GM10266 (cell line): ENCODE results near the gene TAF1C.

Experiments
- DNase-seq: peaks from one replicate; pipeline ENCODE4 v3.0.0; 2012; ENCODE audit errors: extremely low spot score
- TF ChIP-seq, protein P1 (sequence below): IDR thresholded peaks from 2 replicates; pipeline ENCODE4 v1.5.1; 2012; ENCODE audit warnings: mild to moderate bottlenecking, low read depth; ENCODE audit not compliant: control insufficient read depth, insufficient read depth; ENCODE audit errors: missing control alignments

TAF1C gene

GRCh38 chr16:84228256-84228838 lies 41.5 kb upstream of the TAF1C start:
- TF ChIP-seq, protein P1, sequence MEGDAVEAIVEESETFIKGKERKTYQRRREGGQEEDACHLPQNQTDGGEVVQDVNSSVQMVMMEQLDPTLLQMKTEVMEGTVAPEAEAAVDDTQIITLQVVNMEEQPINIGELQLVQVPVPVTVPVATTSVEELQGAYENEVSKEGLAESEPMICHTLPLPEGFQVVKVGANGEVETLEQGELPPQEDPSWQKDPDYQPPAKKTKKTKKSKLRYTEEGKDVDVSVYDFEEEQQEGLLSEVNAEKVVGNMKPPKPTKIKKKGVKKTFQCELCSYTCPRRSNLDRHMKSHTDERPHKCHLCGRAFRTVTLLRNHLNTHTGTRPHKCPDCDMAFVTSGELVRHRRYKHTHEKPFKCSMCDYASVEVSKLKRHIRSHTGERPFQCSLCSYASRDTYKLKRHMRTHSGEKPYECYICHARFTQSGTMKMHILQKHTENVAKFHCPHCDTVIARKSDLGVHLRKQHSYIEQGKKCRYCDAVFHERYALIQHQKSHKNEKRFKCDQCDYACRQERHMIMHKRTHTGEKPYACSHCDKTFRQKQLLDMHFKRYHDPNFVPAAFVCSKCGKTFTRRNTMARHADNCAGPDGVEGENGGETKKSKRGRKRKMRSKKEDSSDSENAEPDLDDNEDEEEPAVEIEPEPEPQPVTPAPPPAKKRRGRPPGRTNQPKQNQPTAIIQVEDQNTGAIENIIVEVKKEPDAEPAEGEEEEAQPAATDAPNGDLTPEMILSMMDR: no peak
- no peak for DNase-seq

DNA sequence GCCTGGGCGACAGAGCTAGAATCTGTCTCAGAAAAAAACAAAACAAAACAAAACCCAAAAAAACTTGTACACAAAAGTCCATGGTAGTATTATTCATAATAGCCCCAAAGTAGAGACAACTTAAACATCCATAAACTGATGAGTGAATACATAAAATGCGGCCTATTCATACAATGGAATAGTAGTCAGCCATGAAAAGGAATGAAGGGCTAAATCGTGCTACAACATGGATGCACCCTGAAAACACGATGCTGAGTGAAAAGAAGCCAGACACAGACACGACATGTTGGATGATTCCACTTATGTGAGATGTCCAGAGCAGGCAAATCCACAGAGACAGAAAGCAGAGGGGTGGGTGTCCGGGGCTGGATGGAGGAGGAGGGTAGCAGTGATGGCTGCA lies 40.7 kb upstream of the TAF1C start:
- no peak for DNase-seq
- TF ChIP-seq, protein P1: no peak

GRCh38 chr16:84226026-84226425 lies 39.2 kb upstream of the TAF1C start:
- no peak for DNase-seq
- TF ChIP-seq, protein P1: no peak

DNA sequence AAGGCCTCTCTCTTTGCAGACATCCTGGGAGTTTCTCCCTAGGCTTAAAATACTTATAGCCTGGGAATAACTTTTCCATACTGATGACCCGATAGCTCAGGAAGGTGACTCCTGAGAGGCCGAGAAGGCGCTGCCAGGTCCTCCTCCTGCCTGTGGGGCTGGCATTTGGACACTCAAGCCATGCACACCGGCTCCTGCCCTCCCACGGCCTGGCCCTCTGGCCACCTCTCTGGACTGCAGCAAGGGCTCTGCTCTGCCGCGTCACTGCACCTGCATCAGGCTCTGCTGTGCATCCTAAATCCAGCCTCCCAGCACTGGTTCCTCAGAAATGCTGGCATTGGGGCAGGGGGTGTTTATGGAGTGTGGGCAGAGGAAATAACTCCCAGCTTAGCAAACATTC lies 38.7 kb upstream of the TAF1C start:
- TF ChIP-seq, protein P1: no peak
- no peak for DNase-seq

- no peak for DNase-seq
- TF ChIP-seq, protein P1: no peak
These were observed 38.3 kb upstream of the TAF1C start for GRCh38 chr16:84225126-84225525.

DNA sequence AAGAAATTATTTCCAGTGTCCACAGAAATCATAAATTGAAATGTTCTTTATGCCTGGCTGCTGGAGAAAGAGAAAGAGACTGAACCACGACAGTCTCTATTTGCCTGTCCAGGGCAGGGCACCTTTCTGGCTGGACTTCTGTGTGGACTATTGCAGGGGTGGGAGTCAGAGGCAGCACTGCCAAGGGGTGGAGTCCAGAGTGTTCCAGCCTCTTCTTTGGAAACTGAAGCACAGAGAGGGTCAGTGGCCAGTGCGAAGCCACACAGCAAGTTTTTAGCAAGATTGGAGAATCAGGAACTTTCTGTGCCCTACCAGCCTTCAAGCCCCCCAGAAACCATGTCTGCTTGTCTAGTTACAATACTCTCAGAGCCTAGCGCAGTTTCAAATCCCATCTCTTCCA lies 37.7 kb upstream of the TAF1C start:
- TF ChIP-seq, protein P1: no peak
- DNase-seq: no peak

DNA sequence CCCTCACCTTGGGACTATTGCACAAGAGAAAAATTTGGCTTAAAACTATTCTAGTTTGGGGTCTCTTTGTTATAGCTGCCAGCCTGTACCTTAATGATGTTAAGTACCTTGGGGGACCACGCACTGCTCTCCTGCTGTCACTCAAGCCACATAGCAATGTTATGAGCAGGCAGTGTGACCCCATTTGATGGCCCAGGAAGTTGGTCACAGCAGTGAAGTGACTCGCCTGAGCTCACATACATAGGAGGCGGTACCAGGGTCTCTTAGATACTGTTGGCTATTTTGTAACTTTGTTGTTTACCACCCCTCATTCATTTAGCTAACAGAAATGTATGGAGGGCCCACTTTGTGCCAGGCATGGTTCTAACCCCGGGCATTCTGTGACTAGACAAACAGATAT lies 36.6 kb upstream of the TAF1C start:
- TF ChIP-seq, protein P1: no peak
- DNase-seq: no peak
